ENCODE measurements around the gene RPL9. TPM values are rescaled to one million over a fixed set of nuclear protein-coding genes. Genes with fewer than 3 reads are reported as not detected.
"Not testable (repeated sequence)": the region's sequence is repeated elsewhere in the genome, so short reads cannot be mapped to it uniquely, and the experiment has no call there.

Gene RPL9
- 1,753 TPM for total RNA-seq

- peak; percentile 97 for DNase-seq (ENCODE audit: low spot score)
Observed at GRCh38 chr4:39458505-39459300, at the start of gene RPL9, which contains the start of gene LIAS. RPL9 (minus strand) TSS chr4:39458922; CDS start chr4:39458439, 483 bp downstream. LIAS (plus strand) TSS chr4:39459056; CDS start chr4:39459118, 62 bp downstream.

GRCh38 chr4:39505581-39505980, 46.9 kb upstream of the RPL9 start:
- no peak for DNase-seq (ENCODE audit: low spot score)

GRCh38 chr4:39504538-39504937, 45.8 kb upstream of the RPL9 start:
- no peak for DNase-seq (ENCODE audit: low spot score)

- DNase-seq (ENCODE audit: low spot score): not testable (repeated sequence)
Observed at GRCh38 chr4:39502664-39503035, 43.9 kb upstream of the RPL9 start.

- no peak for DNase-seq (ENCODE audit: low spot score)
Observed at GRCh38 chr4:39502019-39502663, 43.4 kb upstream of the RPL9 start.

- DNase-seq (ENCODE audit: low spot score): no peak
Observed at GRCh38 chr4:39498727-39499020, 40.0 kb upstream of the RPL9 start.

- DNase-seq (ENCODE audit: low spot score): no peak
Observed at GRCh38 chr4:39497909-39498726, 39.4 kb upstream of the RPL9 start.

- DNase-seq (ENCODE audit: low spot score): no peak
Observed at GRCh38 chr4:39495446-39496213, 36.9 kb upstream of the RPL9 start.

- DNase-seq (ENCODE audit: low spot score): no peak
Observed at GRCh38 chr4:39494354-39494753, 35.6 kb upstream of the RPL9 start.

- DNase-seq (ENCODE audit: low spot score): no peak
Observed at GRCh38 chr4:39490322-39490721, 31.6 kb upstream of the RPL9 start.

- no peak for DNase-seq (ENCODE audit: low spot score)
Observed at GRCh38 chr4:39486221-39486804, 27.6 kb upstream of the RPL9 start.

- DNase-seq (ENCODE audit: low spot score): no peak
Observed at GRCh38 chr4:39484582-39485272, 26.0 kb upstream of the RPL9 start.

- DNase-seq (ENCODE audit: low spot score): no peak
Observed at GRCh38 chr4:39480902-39481695, 22.4 kb upstream of the RPL9 start.

GRCh38 chr4:39480251-39480650, 21.5 kb upstream of the RPL9 start:
- no peak for DNase-seq (ENCODE audit: low spot score)

GRCh38 chr4:39476187-39476895, 17.6 kb upstream of the RPL9 start:
- DNase-seq (ENCODE audit: low spot score): no peak

GRCh38 chr4:39472396-39472795, 13.7 kb upstream of the RPL9 start:
- DNase-seq (ENCODE audit: low spot score): no peak

- no peak for DNase-seq (ENCODE audit: low spot score)
Observed at GRCh38 chr4:39470402-39470801, 11.7 kb upstream of the RPL9 start.

GRCh38 chr4:39469429-39470077, 10.8 kb upstream of the RPL9 start:
- DNase-seq (ENCODE audit: low spot score): no peak

GRCh38 chr4:39467464-39467863, 8.7 kb upstream of the RPL9 start:
- DNase-seq (ENCODE audit: low spot score): no peak
